ENCODE results near the gene VMP1. TPM values are rescaled to one million over a fixed set of nuclear protein-coding genes. Genes with fewer than 3 reads are reported as not detected.

The VMP1 gene
- total and polyA plus RNA-seq, 2 of the 13 experiments (the other 11 are each of a cell fraction or from before 2014, with no cell fraction given) = 186 to 271 TPM

GRCh38 chr17:59756236-59756818 lies 48.9 kb downstream of the VMP1 start (continued):
- TF ChIP-seq, protein P1, sequence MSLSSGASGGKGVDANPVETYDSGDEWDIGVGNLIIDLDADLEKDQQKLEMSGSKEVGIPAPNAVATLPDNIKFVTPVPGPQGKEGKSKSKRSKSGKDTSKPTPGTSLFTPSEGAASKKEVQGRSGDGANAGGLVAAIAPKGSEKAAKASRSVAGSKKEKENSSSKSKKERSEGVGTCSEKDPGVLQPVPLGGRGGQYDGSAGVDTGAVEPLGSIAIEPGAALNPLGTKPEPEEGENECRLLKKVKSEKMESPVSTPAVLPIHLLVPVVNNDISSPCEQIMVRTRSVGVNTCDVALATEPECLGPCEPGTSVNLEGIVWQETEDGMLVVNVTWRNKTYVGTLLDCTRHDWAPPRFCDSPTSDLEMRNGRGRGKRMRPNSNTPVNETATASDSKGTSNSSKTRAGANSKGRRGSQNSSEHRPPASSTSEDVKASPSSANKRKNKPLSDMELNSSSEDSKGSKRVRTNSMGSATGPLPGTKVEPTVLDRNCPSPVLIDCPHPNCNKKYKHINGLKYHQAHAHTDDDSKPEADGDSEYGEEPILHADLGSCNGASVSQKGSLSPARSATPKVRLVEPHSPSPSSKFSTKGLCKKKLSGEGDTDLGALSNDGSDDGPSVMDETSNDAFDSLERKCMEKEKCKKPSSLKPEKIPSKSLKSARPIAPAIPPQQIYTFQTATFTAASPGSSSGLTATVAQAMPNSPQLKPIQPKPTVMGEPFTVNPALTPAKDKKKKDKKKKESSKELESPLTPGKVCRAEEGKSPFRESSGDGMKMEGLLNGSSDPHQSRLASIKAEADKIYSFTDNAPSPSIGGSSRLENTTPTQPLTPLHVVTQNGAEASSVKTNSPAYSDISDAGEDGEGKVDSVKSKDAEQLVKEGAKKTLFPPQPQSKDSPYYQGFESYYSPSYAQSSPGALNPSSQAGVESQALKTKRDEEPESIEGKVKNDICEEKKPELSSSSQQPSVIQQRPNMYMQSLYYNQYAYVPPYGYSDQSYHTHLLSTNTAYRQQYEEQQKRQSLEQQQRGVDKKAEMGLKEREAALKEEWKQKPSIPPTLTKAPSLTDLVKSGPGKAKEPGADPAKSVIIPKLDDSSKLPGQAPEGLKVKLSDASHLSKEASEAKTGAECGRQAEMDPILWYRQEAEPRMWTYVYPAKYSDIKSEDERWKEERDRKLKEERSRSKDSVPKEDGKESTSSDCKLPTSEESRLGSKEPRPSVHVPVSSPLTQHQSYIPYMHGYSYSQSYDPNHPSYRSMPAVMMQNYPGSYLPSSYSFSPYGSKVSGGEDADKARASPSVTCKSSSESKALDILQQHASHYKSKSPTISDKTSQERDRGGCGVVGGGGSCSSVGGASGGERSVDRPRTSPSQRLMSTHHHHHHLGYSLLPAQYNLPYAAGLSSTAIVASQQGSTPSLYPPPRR (CRISPR knock-in tag; IDR thresholded peaks at IDR 0.05; ENCODE audit: borderline replicate concordance) = no peak
- no peak for TF ChIP-seq ZNF296 (CRISPR knock-in tag; conservative IDR thresholded peaks at IDR 0.05)
- no peak for TF ChIP-seq IKZF4 (CRISPR knock-in tag; IDR thresholded peaks at IDR 0.05; ENCODE audit: borderline replicate concordance, low read depth, not compliant biosample characterization)
- TF ChIP-seq U2AF2 (IDR thresholded peaks at IDR 0.05; ENCODE audit: low read depth, low read length) = no peak
- no peak for TF ChIP-seq MED13 (CRISPR knock-in tag; IDR thresholded peaks at IDR 0.05)
- peak; percentile 28 for TF ChIP-seq TEAD3 (CRISPR knock-in tag; optimal IDR thresholded peaks at IDR 0.05; ENCODE audit: borderline replicate concordance)
- TF ChIP-seq HOMEZ (CRISPR knock-in tag; IDR thresholded peaks at IDR 0.05; ENCODE audit: low read depth) = no peak
- TF ChIP-seq ZNF614 (CRISPR knock-in tag; IDR thresholded peaks at IDR 0.05; ENCODE audit: borderline replicate concordance) = no peak
- TF ChIP-seq NR2F1 (CRISPR knock-in tag; IDR thresholded peaks at IDR 0.05) = 0 out of 4 replicates have a peak, but pooled peaks of 1 of the 2 experiments have one; percentile 14
- TF ChIP-seq, protein P2, sequence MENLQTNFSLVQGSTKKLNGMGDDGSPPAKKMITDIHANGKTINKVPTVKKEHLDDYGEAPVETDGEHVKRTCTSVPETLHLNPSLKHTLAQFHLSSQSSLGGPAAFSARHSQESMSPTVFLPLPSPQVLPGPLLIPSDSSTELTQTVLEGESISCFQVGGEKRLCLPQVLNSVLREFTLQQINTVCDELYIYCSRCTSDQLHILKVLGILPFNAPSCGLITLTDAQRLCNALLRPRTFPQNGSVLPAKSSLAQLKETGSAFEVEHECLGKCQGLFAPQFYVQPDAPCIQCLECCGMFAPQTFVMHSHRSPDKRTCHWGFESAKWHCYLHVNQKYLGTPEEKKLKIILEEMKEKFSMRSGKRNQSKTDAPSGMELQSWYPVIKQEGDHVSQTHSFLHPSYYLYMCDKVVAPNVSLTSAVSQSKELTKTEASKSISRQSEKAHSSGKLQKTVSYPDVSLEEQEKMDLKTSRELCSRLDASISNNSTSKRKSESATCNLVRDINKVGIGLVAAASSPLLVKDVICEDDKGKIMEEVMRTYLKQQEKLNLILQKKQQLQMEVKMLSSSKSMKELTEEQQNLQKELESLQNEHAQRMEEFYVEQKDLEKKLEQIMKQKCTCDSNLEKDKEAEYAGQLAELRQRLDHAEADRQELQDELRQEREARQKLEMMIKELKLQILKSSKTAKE (CRISPR knock-in tag; IDR thresholded peaks at IDR 0.05; ENCODE audit: borderline replicate concordance) = peak; percentile 60; the same call in 1 of the 2 replicates
- TF ChIP-seq ZNF276 (CRISPR knock-in tag; IDR thresholded peaks at IDR 0.05; ENCODE audit: low read depth) = no peak
- TF ChIP-seq KAT8 (CRISPR knock-in tag; IDR thresholded peaks at IDR 0.05) = no peak
- TF ChIP-seq BCL6 (CRISPR knock-in tag; IDR thresholded peaks at IDR 0.05) = peak; percentile 48; the same call in 1 of the 2 replicates
- no peak for TF ChIP-seq POLR2AphosphoS2 (IDR thresholded peaks at IDR 0.05; ENCODE audit: low read depth, low read length)
- no peak for TF ChIP-seq ZNF770 (CRISPR knock-in tag; IDR thresholded peaks at IDR 0.05)
- TF ChIP-seq NFIC (IDR thresholded peaks at IDR 0.05; ENCODE audit: low read length) = peak; percentile 72; the same call in 1 of the 2 replicates
